ENCODE measurements around the gene PNISR. TPM values are rescaled to one million over a fixed set of nuclear protein-coding genes. Genes with fewer than 3 reads are reported as not detected.

The PNISR gene
- polyA plus RNA-seq, 1 of the 3 experiments (the other 2 are of a cell fraction), result 39.1 TPM

DNA sequence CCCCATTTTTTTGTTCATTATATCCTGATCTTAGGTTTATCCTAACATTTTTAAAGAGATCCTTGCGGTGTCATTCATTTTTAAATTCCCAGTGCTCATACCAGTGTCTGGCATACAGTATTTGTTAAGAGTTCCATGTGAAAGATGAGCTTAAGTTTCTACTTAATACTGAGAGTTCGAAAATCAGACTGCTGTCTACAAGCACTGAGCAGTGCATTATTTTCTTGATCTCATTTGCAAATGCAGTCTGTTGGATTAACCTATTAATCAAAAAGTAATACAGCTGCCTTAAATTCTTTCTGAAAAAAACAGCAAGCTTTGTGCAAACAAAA is 31.8 kb downstream of the PNISR start:
- H3K9me3 ChIP-seq, result no peaks in the 10 kb centered on the region
- 6% methylated on average over 2 of the region's 2 CpGs for WGBS (ENCODE audit: low lambda C conversion rate)
- no peaks in the 10 kb centered on the region; the same call in 1 of the 2 replicates for H3K79me2 ChIP-seq (ENCODE audit: insufficient read depth)
- peak overlapping the region; percentile 76 to 95; a peak in 3 of 4 replicates for H3K27ac ChIP-seq (ENCODE audit: low read depth in 2 of 2, low read length in 1 of 2)
- H2AFZ ChIP-seq (ENCODE audit: low read depth), result peak overlapping the region; percentile 83
- H3K4me3 ChIP-seq (ENCODE audit: low read depth in 2 of 2, low read length in 1 of 2), result peak overlapping the region; percentile 68 to 74
- ChIA-PET CTCF (interaction anchor here (0.6 to 2.5 kb wide), 11 partner anchors 9 to 169 kb away, joined by 3 to 14 read pairs (median 5); no protein-coding TSS in a partner anchor), POLR2A (interaction anchor here (0.6 to 1.6 kb wide), 14 partner anchors 9 to 175 kb away, joined by 3 to 15 read pairs (median 4); partner anchors contain the start of genes CCNC, FAXC and PNISR)
- TF ChIP-seq EP300 (IDR thresholded peaks at IDR 0.05; ENCODE audit: borderline replicate concordance in 1 of 2, low read depth in 1 of 2, low read length in 1 of 2) (no peak), EZH2phosphoT487 (IDR thresholded peaks at IDR 0.05; ENCODE audit: borderline replicate concordance, low read depth) (no peak), GATA2 (CRISPR knock-in tag; IDR thresholded peaks at IDR 0.05) (no peak), FOXM1 (IDR thresholded peaks at IDR 0.05; ENCODE audit: low read depth) (no peak), FOXJ3 (CRISPR knock-in tag; IDR thresholded peaks at IDR 0.05) (no peak), TEAD4 (IDR thresholded peaks at IDR 0.05; ENCODE audit: borderline replicate concordance, insufficient read depth) (no peak), RXRA (IDR thresholded peaks at IDR 0.05; ENCODE audit: borderline replicate concordance, low read depth) (no peak), YY1 (IDR thresholded peaks at IDR 0.05; ENCODE audit: low read depth) (no peak), ELF1 (IDR thresholded peaks at IDR 0.05) (no peak), TCF12 (IDR thresholded peaks at IDR 0.05) (no peak), CHD2 (IDR thresholded peaks at IDR 0.05; ENCODE audit: low read length, partially characterized antibody) (no peak)
- TF ChIP-seq, protein P1, sequence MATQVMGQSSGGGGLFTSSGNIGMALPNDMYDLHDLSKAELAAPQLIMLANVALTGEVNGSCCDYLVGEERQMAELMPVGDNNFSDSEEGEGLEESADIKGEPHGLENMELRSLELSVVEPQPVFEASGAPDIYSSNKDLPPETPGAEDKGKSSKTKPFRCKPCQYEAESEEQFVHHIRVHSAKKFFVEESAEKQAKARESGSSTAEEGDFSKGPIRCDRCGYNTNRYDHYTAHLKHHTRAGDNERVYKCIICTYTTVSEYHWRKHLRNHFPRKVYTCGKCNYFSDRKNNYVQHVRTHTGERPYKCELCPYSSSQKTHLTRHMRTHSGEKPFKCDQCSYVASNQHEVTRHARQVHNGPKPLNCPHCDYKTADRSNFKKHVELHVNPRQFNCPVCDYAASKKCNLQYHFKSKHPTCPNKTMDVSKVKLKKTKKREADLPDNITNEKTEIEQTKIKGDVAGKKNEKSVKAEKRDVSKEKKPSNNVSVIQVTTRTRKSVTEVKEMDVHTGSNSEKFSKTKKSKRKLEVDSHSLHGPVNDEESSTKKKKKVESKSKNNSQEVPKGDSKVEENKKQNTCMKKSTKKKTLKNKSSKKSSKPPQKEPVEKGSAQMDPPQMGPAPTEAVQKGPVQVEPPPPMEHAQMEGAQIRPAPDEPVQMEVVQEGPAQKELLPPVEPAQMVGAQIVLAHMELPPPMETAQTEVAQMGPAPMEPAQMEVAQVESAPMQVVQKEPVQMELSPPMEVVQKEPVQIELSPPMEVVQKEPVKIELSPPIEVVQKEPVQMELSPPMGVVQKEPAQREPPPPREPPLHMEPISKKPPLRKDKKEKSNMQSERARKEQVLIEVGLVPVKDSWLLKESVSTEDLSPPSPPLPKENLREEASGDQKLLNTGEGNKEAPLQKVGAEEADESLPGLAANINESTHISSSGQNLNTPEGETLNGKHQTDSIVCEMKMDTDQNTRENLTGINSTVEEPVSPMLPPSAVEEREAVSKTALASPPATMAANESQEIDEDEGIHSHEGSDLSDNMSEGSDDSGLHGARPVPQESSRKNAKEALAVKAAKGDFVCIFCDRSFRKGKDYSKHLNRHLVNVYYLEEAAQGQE (IDR thresholded peaks at IDR 0.05; ENCODE audit: low read depth, low read length), result no peak
- TF ChIP-seq, protein P2, sequence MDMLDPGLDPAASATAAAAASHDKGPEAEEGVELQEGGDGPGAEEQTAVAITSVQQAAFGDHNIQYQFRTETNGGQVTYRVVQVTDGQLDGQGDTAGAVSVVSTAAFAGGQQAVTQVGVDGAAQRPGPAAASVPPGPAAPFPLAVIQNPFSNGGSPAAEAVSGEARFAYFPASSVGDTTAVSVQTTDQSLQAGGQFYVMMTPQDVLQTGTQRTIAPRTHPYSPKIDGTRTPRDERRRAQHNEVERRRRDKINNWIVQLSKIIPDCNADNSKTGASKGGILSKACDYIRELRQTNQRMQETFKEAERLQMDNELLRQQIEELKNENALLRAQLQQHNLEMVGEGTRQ (IDR thresholded peaks at IDR 0.05; ENCODE audit: borderline replicate concordance, low read depth, low read length), result no peak
- TF ChIP-seq, protein P3, sequence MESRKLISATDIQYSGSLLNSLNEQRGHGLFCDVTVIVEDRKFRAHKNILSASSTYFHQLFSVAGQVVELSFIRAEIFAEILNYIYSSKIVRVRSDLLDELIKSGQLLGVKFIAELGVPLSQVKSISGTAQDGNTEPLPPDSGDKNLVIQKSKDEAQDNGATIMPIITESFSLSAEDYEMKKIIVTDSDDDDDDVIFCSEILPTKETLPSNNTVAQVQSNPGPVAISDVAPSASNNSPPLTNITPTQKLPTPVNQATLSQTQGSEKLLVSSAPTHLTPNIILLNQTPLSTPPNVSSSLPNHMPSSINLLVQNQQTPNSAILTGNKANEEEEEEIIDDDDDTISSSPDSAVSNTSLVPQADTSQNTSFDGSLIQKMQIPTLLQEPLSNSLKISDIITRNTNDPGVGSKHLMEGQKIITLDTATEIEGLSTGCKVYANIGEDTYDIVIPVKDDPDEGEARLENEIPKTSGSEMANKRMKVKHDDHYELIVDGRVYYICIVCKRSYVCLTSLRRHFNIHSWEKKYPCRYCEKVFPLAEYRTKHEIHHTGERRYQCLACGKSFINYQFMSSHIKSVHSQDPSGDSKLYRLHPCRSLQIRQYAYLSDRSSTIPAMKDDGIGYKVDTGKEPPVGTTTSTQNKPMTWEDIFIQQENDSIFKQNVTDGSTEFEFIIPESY (IDR thresholded peaks at IDR 0.05; ENCODE audit: borderline replicate concordance, low read depth), result no peak
- TF ChIP-seq, protein P4, sequence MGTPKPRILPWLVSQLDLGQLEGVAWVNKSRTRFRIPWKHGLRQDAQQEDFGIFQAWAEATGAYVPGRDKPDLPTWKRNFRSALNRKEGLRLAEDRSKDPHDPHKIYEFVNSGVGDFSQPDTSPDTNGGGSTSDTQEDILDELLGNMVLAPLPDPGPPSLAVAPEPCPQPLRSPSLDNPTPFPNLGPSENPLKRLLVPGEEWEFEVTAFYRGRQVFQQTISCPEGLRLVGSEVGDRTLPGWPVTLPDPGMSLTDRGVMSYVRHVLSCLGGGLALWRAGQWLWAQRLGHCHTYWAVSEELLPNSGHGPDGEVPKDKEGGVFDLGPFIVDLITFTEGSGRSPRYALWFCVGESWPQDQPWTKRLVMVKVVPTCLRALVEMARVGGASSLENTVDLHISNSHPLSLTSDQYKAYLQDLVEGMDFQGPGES (IDR thresholded peaks at IDR 0.05; ENCODE audit: low read depth, low read length), result no peak
- TF ChIP-seq, protein P5, sequence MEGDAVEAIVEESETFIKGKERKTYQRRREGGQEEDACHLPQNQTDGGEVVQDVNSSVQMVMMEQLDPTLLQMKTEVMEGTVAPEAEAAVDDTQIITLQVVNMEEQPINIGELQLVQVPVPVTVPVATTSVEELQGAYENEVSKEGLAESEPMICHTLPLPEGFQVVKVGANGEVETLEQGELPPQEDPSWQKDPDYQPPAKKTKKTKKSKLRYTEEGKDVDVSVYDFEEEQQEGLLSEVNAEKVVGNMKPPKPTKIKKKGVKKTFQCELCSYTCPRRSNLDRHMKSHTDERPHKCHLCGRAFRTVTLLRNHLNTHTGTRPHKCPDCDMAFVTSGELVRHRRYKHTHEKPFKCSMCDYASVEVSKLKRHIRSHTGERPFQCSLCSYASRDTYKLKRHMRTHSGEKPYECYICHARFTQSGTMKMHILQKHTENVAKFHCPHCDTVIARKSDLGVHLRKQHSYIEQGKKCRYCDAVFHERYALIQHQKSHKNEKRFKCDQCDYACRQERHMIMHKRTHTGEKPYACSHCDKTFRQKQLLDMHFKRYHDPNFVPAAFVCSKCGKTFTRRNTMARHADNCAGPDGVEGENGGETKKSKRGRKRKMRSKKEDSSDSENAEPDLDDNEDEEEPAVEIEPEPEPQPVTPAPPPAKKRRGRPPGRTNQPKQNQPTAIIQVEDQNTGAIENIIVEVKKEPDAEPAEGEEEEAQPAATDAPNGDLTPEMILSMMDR (IDR thresholded peaks at IDR 0.05), result no peak
- H3K4me2 ChIP-seq, result peak overlapping the region; percentile 68
- H3K9me2 ChIP-seq, result no peaks in the 10 kb centered on the region
- peaks cover 16% of the 10 kb centered on the region for H3F3A ChIP-seq (replicated peaks; ENCODE audit: insufficient read depth)
- peak overlapping the region; percentile 76 for H3K9ac ChIP-seq
- DNase-seq, result no peak
- H4K20me1 ChIP-seq (ENCODE audit: insufficient read depth), result no peaks in the 10 kb centered on the region
- no peaks in the 10 kb centered on the region; a peak in 2 of 4 replicates for H3K4me1 ChIP-seq (ENCODE audit: control insufficient read depth in 1 of 2, insufficient read depth in 2 of 2, low read depth in 1 of 2, low read length in 1 of 2)
- no peaks in the 10 kb centered on the region for H3K27me3 ChIP-seq (ENCODE audit: insufficient read depth)
- H3K36me3 ChIP-seq (replicated peaks in 1 of 2; ENCODE audit: control insufficient read depth in 1 of 2, insufficient read depth in 2 of 2, low read length in 1 of 2), result peaks cover 12 to 13% of the 10 kb centered on the region in 2 experiments
